GM23338 (cell line): Measurements from ENCODE around the gene ANTXR1. TPM values are rescaled to one million over a fixed set of nuclear protein-coding genes. Genes with fewer than 3 reads are reported as not detected.

ENCODE experiments used
- ATAC-seq: fragments of 200-7000 bp; cut with Tn5 transposase; 3 replicates; pipeline ENCODE4 v1.9.1; 2020
- DNase-seq: peaks from one replicate; pipeline ENCODE4 v3.0.0-alpha.2; 2015; ENCODE audit warnings: low spot score
- H2AFZ ChIP-seq: fragments of 200-600 bp; sonication (generic); 2 replicates; pipeline ENCODE4 v1.8.0; 2016; ENCODE audit warnings: antibody characterized with exemption, mild to moderate bottlenecking, moderate library complexity
- H3F3A ChIP-seq: fragments of 200-600 bp; sonication (generic); replicated peaks from 2 replicates; pipeline ENCODE4 v1.8.0; 2017; ENCODE audit warnings: antibody characterized with exemption, mixed run types, low read depth
- H3K27ac ChIP-seq: fragments of 200-600 bp; sonication (generic); 2 replicates; pipeline ENCODE4 v1.6.1; 2016; ENCODE audit warnings: low read depth
- H3K27me3 ChIP-seq: fragments of 200-600 bp; sonication (generic); 2 replicates; pipeline ENCODE4 v1.8.0; 2016; ENCODE audit warnings: mild to moderate bottlenecking, mixed run types, moderate library complexity; ENCODE audit not compliant: insufficient read depth
- H3K36me3 ChIP-seq: fragments of 200-600 bp; sonication (generic); 2 replicates; pipeline ENCODE4 v1.8.0; 2016; ENCODE audit warnings: mild to moderate bottlenecking; ENCODE audit not compliant: insufficient read depth
- H3K4me1 ChIP-seq: fragments of 200-600 bp; sonication (generic); 2 replicates; pipeline ENCODE4 v1.8.0; 2016; ENCODE audit warnings: mild to moderate bottlenecking, moderate library complexity; ENCODE audit not compliant: insufficient read depth
- H3K4me2 ChIP-seq: fragments of 200-600 bp; sonication (generic); 2 replicates; pipeline ENCODE4 v1.7.1; 2017; ENCODE audit warnings: mixed run types
- H3K4me3 ChIP-seq: fragments of 200-600 bp; sonication (generic); 2 replicates; pipeline ENCODE4 v1.6.1; 2016; ENCODE audit warnings: mixed run types
- H3K79me2 ChIP-seq: fragments of 200-600 bp; sonication (generic); replicated peaks from 2 replicates; pipeline ENCODE4 v1.8.0; 2017; ENCODE audit warnings: mild to moderate bottlenecking; ENCODE audit not compliant: insufficient read depth
- H3K9me2 ChIP-seq: fragments of 200-600 bp; sonication (generic); 2 replicates; pipeline ENCODE4 v1.8.0; 2017; ENCODE audit not compliant: insufficient read depth
- H4K20me1 ChIP-seq: fragments of 200-600 bp; sonication (generic); replicated peaks from 2 replicates; pipeline ENCODE4 v1.8.0; 2017; ENCODE audit warnings: mild to moderate bottlenecking; ENCODE audit not compliant: insufficient read depth
- H3K27ac Mint-ChIP-seq: 2 replicates; pipeline ENCODE4 v1.8.0; 2020; ENCODE audit warnings: inconsistent platforms, mild to moderate bottlenecking, moderate library complexity, mixed read lengths
- H3K27me3 Mint-ChIP-seq: 3 replicates; pipeline ENCODE4 v1.8.0; 2022; ENCODE audit warnings: low read depth, mild to moderate bottlenecking, moderate library complexity, mixed read lengths, inconsistent platforms; ENCODE audit not compliant: insufficient read depth, poor library complexity
- H3K36me3 Mint-ChIP-seq: 3 replicates; pipeline ENCODE4 v1.8.0; 2021; ENCODE audit warnings: low read depth, mild to moderate bottlenecking, inconsistent platforms, moderate library complexity, mixed read lengths
- H3K4me1 Mint-ChIP-seq: 3 replicates; pipeline ENCODE4 v1.8.0; 2020; ENCODE audit warnings: mild to moderate bottlenecking, inconsistent platforms, mixed read lengths
- H3K4me3 Mint-ChIP-seq: 3 replicates; pipeline ENCODE4 v1.8.0; 2021; ENCODE audit warnings: moderate library complexity, mild to moderate bottlenecking, inconsistent platforms, mixed read lengths
- H3K9me3 Mint-ChIP-seq: 3 replicates; pipeline ENCODE4 v1.8.0; 2020; ENCODE audit warnings: moderate library complexity, mild to moderate bottlenecking, inconsistent platforms, mixed read lengths
- CREB1 ChIP-seq: fragments of 250-450 bp; sonication (Bioruptor Pico); IDR thresholded peaks from 2 replicates; pipeline ENCODE4 v1.5.0; 2020; ENCODE audit warnings: low read depth, mild to moderate bottlenecking, moderate library complexity
- EZH2phosphoT487 ChIP-seq: fragments of 200-600 bp; sonication (generic); IDR thresholded peaks from one replicate; pipeline ENCODE4 v1.8.1; 2018; ENCODE audit warnings: antibody characterized with exemption; ENCODE audit not compliant: unreplicated experiment
- JUNB ChIP-seq: IDR thresholded peaks from one replicate; pipeline ENCODE4 v1.6.1; 2016; ENCODE audit warnings: antibody characterized with exemption; ENCODE audit not compliant: unreplicated experiment
- POLR2AphosphoS5 ChIP-seq: IDR thresholded peaks from 2 replicates; pipeline ENCODE4 v1.6.1; 2016; ENCODE audit warnings: antibody characterized with exemption, low read depth
- STAT1 ChIP-seq: IDR thresholded peaks from one replicate; pipeline ENCODE4 v1.6.1; 2016; ENCODE audit warnings: antibody characterized with exemption; ENCODE audit not compliant: unreplicated experiment
- polyA plus RNA-seq: library from polyadenylated mRNA; unstranded; fragments of >200 nt; fragmentation: Nextera tagmentation; extraction: Ambion mirVana; gene quantifications from 2 replicates; pipeline ENCODE4 v1.2.1, GENCODE V29; 2016
- total RNA-seq: library from RNA; depleted of rRNA; stranded (reverse); fragments of >200 nt; shearing (Covaris generic); gene quantifications from 2 replicates; pipeline ENCODE4 v1.2.3, GENCODE V29; 2014
- TF ChIP-seq, protein P1 (sequence below): IDR thresholded peaks from one replicate; pipeline ENCODE4 v1.6.1; 2018; ENCODE audit warnings: antibody characterized with exemption; ENCODE audit not compliant: unreplicated experiment
- TF ChIP-seq, protein P2 (sequence below), 2 experiments: fragments of 200-600 bp in 1 of 2; sonication (generic) in 1 of 2; conservative IDR thresholded peaks; 2 replicates each; pipeline versions ENCODE4 v1.5.1 to v1.6.1; 2016 to 2017; ENCODE audit warnings: antibody characterized with exemption in 2 of 2, low read depth in 2 of 2, mild to moderate bottlenecking in 2 of 2, moderate library complexity in 1 of 2
- TF ChIP-seq, protein P3 (sequence below): IDR thresholded peaks from 2 replicates; pipeline ENCODE4 v1.6.1; 2016; ENCODE audit warnings: antibody characterized with exemption

The ANTXR1 gene
- total and polyA plus RNA-seq, 2 experiments from 2014 or later: 16.1 to 23.1 TPM

GRCh38 chr2:69280796-69281412 lies 267.9 kb downstream of the ANTXR1 start (continued):
- TF ChIP-seq, protein P1, sequence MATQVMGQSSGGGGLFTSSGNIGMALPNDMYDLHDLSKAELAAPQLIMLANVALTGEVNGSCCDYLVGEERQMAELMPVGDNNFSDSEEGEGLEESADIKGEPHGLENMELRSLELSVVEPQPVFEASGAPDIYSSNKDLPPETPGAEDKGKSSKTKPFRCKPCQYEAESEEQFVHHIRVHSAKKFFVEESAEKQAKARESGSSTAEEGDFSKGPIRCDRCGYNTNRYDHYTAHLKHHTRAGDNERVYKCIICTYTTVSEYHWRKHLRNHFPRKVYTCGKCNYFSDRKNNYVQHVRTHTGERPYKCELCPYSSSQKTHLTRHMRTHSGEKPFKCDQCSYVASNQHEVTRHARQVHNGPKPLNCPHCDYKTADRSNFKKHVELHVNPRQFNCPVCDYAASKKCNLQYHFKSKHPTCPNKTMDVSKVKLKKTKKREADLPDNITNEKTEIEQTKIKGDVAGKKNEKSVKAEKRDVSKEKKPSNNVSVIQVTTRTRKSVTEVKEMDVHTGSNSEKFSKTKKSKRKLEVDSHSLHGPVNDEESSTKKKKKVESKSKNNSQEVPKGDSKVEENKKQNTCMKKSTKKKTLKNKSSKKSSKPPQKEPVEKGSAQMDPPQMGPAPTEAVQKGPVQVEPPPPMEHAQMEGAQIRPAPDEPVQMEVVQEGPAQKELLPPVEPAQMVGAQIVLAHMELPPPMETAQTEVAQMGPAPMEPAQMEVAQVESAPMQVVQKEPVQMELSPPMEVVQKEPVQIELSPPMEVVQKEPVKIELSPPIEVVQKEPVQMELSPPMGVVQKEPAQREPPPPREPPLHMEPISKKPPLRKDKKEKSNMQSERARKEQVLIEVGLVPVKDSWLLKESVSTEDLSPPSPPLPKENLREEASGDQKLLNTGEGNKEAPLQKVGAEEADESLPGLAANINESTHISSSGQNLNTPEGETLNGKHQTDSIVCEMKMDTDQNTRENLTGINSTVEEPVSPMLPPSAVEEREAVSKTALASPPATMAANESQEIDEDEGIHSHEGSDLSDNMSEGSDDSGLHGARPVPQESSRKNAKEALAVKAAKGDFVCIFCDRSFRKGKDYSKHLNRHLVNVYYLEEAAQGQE: no peak
- TF ChIP-seq JUNB (no peak), STAT1 (no peak), EZH2phosphoT487 (no peak)
- TF ChIP-seq, protein P2, sequence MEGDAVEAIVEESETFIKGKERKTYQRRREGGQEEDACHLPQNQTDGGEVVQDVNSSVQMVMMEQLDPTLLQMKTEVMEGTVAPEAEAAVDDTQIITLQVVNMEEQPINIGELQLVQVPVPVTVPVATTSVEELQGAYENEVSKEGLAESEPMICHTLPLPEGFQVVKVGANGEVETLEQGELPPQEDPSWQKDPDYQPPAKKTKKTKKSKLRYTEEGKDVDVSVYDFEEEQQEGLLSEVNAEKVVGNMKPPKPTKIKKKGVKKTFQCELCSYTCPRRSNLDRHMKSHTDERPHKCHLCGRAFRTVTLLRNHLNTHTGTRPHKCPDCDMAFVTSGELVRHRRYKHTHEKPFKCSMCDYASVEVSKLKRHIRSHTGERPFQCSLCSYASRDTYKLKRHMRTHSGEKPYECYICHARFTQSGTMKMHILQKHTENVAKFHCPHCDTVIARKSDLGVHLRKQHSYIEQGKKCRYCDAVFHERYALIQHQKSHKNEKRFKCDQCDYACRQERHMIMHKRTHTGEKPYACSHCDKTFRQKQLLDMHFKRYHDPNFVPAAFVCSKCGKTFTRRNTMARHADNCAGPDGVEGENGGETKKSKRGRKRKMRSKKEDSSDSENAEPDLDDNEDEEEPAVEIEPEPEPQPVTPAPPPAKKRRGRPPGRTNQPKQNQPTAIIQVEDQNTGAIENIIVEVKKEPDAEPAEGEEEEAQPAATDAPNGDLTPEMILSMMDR (conservative IDR thresholded peaks at IDR 0.05; ENCODE audit: low read depth in 2 of 2): no peak

- H3K36me3 ChIP-seq: no peaks in the 10 kb centered on the region
- no peaks in the 10 kb centered on the region for H3K36me3 Mint-ChIP-seq
- ATAC-seq: no peak
Observed at GRCh38 chr2:69285379-69285894, 272.5 kb downstream of the ANTXR1 start.

More at GRCh38 chr2:69285379-69285894, 272.5 kb downstream of the ANTXR1 start:
- Histone ChIP-seq H3K27ac (no peak overlapping the region), H3K4me2 (no peak overlapping the region), H3K27me3 (no peaks in the 10 kb centered on the region), H3K79me2 (no peaks in the 10 kb centered on the region), H4K20me1 (no peaks in the 10 kb centered on the region), H2AFZ (no peak overlapping the region), H3K9me2 (no peaks in the 10 kb centered on the region), H3K4me1 (no peaks in the 10 kb centered on the region), H3F3A (no peaks in the 10 kb centered on the region), H3K4me3 (no peak overlapping the region)
- H3K27me3 Mint-ChIP-seq: no peaks in the 10 kb centered on the region
- no peaks in the 10 kb centered on the region for H3K9me3 Mint-ChIP-seq
- no peaks in the 10 kb centered on the region for H3K4me1 Mint-ChIP-seq
- no peak for DNase-seq
- no peak overlapping the region for H3K4me3 Mint-ChIP-seq
- H3K27ac Mint-ChIP-seq: no peak overlapping the region
- no peak for TF ChIP-seq CREB1 (CRISPR knock-in tag)
- TF ChIP-seq, protein P3, sequence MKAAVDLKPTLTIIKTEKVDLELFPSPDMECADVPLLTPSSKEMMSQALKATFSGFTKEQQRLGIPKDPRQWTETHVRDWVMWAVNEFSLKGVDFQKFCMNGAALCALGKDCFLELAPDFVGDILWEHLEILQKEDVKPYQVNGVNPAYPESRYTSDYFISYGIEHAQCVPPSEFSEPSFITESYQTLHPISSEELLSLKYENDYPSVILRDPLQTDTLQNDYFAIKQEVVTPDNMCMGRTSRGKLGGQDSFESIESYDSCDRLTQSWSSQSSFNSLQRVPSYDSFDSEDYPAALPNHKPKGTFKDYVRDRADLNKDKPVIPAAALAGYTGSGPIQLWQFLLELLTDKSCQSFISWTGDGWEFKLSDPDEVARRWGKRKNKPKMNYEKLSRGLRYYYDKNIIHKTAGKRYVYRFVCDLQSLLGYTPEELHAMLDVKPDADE: no peak
- no peak for TF ChIP-seq POLR2AphosphoS5
- TF ChIP-seq, protein P1: no peak
